EH (cell line): ENCODE data around the gene TFEB.

ENCODE experiments used
- DNase-seq: peaks from one replicate; pipeline ENCODE4 v3.0.0-alpha.2; 2015; ENCODE audit warnings: low read depth

Gene TFEB

DNA sequence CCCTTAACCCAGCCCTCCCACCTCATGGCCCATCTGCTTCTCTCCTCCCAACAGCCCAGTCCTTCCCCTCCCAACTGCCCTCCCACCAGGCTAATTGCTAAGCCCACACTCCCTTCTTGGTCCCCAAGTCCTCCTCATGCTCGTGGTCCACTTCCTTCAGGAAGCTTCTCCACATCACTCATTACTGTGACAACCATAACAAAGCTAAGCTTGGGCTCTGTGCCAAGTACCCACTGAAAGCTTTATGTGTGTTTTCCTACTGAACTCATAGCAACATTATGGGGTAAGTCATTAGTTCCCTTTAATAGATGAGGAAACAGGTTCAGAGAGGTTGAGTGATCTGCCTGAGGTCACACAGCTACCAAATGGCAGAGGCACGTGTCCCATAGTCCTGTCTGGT, 28.1 kb upstream of the TFEB start:
- DNase-seq: no peak

DNA sequence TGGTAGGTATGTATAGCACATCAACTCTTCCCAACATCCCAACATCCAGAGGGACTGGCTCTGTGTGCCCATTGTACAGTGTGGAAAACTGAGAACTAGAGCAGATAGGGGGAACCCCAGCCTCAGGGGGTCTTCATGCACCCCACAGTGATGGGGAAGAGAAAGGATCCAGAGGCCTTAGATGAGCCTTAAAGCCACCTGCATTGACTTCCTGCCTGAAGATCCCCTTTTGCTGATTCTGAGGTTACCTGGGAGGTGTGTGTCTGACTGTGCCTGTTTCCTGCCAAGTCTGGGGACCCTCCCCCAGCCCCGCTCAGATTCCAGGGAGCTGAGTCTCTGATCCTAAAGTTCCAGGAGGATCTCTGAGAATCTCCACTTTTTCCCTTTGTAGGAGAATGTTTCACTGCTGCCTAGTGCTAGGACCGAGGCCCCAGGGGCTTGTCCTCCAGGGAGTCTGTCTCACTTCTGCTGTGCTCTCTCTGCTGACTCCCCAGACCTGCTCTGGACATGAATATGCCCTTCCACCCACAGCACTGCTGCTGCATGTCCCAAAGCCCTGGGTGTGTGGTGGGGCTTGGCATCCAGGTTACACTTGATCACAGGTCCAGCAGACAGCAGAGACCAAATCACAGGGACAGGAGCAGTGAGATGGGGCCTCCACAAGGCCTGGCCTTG, 24.6 kb upstream of the TFEB start:
- no peak for DNase-seq

DNA sequence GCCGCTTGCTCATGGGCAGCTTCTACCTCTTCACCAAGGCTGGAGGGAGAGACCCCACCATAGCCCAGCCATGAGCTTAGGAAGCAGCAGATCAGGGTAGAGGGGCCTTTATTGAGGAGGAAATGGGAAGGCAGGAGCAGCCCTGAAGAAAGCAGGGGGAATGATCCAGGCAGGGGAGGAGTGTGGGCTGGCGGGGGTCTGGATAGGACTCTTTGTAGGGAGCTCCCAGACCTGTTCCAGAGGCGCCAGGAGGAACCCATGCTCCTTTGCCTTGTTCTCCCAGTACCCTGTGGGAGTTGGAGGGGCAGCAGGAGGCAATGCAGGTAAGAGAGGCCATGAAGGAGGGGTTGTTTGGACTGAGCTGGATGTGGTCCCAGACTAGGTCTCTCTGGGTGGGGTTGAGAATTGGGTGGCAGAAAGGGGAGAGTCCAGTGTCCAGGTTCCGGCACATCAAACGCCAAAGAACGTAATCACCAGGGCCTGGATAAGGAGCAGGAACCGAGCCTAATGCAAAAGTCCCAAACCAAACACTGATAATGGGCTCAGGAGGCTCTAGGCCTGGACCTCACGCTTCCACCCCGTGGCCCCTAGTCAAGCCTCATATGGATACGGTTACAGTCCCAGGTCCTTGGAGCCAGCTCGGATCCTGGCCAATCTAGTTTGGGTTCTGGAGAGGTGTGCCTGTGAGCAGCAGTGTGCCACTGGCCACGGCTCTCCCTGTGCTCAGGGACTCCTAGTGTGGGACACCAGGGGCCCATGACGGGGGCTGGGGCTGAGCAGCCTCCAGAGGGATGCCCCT, 23.9 kb upstream of the TFEB start:
- DNase-seq: no peak

DNA sequence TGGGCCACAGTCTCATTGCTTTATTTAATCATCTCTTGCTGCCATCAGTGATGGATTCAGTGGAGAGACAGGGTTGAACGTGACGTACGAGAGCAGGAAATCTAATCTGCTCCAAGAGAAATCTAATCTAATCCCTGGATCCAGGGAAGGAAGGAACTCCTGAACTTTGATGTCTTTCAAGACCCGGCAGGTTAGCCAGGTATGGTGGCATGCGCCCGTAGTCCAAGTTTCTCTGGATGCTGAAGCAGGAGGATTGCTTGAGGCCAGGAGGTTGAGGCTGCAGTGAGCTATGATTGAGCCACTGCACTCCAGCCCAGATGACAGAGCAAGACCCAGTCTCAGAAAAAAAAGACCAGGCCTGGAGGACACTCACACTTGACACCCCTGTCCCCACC, 23.2 kb upstream of the TFEB start:
- DNase-seq: no peak

DNA sequence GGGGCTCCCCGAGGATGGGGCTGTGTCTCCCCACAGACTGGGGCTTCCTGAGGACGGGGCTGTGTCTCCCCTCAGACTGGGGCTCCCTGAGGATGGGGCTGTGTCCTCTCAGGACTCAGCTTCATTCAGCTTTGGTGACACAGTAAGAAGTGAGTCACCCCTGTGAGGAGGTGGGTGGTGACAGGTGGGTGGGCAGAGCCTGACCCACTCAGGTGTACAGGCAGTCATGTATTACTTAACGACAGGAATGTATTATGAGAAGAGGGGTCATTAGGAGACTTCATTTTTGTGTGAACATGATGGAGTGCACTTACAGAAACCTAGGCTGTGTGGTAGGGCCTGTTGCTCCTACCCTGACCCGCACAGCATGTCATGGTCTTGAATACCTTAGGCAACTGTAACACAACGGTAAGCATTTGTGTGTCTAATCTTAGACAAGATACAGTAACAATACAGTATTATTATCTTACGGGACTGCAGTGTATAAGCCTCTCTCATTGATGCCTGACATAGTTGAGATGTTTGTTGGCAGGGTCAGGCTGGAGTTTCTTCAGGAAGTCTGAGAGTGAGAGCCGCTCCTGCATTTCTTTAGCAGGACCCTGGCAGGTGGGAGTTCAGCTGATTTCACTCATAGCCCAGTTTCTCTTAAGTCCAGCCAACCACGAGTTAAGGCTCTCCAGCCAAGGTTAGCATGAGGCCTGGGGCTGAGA, 22.7 kb upstream of the TFEB start:
- peak; percentile 32 for DNase-seq

DNA sequence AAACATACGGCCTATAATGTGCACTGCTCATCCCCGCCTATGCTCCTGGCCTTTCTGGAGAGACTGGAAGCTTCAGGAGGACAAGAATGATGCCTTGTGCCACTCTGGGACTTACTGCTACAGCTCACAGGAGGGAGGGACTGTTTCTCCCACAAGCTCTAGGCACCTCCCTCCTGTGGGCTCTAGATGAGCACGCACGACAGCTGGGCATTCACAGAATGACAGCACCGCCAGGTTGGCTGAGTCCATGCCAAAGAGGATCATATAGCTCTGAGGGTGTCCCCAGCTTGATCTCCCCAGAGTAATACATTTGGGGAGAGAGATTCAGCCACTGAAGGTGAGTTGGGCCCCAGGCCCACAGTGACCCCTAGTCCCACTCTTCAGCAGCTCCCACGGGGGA, 21.9 kb upstream of the TFEB start:
- DNase-seq: no peak

DNA sequence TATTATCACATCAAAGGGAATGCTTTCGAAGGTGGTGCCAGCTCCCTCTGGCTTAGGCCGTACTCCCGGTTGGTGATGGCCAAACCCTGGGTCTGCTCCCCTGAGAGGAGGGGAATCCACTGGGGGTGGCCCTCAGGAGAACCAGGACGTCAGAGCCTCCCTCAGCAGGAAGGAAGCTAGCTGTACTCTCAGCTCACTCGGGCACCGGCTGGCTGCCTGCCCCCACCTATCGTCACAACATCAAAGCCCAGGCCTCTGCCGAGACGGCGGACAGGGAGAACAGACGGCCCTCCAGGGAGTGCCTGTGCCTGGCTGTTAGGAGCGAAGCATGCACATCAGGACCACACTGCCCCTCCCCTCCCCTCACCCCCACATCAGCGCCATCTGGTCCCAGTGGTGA, 20.9 kb upstream of the TFEB start:
- DNase-seq: no peak

DNA sequence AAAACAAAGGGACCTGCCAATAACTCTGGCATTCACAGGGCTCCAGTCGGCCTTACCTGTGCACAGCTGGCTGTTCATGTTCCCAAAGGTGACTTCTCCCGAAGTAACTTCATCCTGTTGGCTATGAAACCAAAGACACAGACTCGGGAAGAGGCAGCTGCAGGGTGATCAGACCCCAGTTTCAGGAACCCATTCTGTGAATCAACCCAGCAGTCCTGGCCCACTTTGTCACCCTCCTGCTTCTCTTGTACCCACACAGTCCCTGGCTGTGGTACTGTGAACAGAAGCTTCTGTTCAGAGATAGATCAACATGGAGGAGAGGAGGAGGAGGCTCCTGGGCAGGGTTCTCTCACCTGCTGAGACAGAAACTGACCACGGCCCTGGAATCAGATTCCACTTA, 20.5 kb upstream of the TFEB start:
- DNase-seq: no peak

DNA sequence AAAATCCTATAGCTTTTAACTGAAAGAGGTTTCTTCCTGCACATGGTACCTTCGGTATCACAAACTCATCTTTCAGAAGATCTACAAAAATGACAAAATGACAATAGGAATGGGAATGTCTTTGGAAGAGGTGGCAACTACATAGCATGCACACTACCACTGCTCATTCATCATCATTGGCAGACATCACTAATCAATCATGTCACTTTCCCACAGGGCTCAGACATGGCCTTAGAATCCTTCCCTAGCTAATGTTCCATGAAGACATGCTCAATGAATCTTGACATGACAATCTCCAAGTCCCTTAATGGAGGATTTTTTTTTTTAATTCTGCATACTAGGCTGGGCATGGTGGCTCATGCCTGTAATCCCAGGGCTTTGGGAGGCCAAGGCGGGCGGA, 15.0 kb upstream of the TFEB start:
- DNase-seq: no peak

DNA sequence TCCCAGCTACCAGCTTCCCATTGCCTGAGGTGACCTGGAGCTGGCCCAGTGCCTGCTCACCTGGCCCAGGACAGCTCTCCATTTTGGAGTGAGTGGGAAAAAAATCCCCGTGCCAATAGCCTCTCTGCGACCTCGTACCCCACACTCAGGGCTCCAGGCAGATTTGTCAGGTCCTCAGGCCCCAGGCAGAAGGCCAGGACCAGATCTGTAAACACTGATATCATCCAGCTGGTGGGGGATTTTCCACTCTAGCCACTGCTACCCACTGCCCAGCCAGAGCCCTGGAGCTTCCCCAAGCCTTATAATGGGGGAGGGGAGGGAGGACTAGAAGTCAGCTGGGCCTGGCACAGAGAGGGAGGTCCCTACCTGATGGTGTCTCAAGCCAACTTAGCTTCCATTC, 13.1 kb upstream of the TFEB start:
- no peak for DNase-seq

DNA sequence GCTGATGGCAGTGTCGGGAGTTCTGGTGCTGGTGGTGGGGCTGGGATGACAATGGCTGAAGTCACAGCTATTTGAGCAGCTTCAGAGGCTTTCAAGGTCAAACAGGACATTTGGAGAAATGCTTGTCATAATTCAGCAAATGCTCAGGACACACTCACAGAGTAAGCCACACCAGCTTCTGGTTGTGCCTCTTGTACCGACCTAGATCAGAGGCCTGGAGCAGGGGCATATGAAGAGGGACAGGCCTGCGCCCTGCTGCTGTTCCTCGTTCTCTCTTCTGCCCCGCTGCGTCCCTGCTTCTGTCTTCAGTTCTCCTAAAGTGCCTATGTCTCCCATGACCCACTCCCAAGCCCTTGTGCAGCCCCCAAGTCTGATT, 12.7 kb upstream of the TFEB start:
- DNase-seq: no peak

DNA sequence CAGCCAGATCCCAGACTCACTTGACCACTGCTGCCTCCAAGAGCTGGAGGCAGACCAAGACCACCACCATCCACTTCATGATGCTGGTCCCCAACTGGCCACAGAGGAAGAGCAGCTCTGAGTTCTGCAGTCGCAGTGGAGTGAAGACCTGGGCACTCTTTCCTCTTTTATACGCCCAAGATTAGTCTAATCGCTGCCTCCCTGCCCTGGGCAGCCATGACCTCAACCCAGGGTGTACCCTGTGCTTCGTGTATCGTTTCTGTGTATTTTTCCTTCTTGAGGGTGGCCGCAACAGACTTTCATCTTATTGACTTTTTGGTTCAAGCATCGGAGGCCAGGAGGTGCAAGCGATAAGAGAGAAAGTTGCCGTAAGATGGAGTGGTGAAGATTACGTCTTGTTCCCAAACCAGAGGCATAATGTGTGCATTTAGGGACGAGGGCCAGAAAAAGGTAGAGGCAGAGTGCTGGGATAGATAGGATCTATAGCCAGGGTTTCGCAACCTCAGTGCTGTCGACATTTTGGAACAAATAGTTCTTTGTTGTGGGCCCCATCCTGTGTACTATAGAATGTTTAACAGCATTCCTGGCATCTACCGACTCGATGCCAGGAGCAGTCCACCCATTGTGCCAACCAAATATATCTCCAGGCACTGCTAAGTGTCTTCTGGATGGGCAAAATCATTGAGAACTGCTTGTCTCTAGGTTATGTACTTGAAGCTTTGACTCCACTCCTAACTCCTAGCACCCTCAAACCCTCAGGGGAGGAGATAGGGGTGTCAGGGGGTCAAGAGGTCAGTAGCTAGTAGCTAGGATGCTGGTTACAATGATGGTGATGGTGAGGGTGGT, 12.1 kb upstream of the TFEB start, which contains the start of gene PGC:
Gene PGC (minus strand): TSS at position 142 of the 846 bp plus-strand sequence. CDS start 63 bp downstream, at position 79.
- DNase-seq: no peak

DNA sequence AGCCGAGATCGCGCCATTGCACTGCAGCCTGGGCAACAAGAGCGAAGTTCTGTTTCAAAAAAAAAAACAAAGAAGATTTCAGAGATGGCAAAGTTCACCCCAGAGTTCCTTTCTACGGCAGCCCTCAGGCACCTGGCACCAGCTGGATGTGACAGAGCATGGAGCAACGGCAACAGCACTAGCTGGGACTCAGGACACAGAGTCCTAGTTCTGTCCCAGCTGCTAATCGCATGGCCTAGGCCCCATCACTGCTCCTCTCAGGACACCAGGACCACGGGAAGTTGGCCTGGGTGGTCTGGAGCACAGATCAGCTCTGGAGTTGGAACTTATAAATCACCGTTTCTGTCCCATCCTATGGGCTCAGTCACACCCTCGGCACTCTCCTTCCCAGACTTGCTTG, 10.7 kb upstream of the TFEB start:
- no peak for DNase-seq

DNA sequence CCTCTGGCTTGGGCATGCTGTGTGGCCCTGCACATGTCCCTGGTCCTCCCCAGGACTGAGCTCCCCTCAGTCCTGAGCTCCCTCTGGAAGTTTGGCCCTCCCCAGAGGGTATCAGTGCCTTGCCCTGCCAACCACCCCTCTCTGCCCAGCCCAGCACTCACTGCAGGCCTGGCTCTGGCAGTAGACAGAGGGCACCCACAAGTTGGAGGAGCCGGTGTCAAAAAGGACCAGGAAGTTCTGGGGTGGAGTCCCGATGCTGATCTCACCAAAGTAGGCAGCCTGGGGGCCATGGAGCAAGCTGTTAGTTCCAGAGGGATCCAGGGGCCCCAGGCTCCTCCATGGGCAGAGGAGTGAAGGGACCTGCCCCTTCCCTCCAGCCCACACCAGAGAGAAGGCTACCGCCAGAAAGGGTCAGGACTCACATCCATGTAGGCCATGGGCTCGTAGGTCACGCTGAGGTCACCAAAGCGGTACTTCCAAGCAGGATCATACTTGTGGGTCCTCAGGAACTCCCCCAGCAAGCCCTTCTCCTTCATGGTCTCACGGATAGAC, 8.9 kb upstream of the TFEB start:
- no peak for DNase-seq

DNA sequence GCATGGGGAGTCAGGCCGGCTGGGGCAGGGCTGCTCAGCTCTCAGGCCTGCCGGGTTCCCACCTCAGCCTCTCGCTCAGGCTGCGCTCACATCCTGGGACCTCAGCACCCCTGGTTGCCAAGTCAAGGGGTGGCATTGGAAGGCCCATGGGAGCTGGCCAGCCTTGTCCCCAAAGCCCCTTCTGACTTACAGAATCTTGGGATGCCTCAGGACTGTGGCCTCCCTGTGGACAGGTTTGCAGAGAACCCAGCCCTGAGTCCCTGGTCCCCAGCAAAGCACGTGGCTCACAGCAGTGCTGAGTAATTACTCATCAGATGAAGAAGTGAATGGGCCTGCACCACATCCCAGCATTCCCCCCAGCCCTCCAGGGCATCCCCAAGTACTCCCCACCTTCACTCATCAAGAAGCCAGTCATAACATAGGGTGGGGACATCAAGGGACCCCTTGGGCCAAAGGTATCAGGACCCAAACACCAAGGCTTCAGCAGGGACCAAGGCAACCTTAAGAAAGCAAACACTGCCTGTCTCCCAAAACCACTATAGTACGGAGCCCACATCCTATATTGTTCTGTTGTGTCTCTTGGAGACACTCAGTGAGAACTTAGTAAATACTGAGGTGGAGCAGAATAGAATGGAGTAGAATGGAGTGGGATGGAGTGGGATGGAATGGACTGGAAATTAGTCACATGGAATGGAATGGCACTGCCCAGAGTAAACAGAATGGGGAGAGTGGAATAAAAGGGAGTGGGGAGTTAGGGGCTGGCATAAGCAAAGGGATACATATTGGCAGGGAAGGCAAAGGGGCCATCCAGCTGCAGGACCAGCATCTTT, 8.2 kb upstream of the TFEB start:
- DNase-seq: peak; percentile 21

DNA sequence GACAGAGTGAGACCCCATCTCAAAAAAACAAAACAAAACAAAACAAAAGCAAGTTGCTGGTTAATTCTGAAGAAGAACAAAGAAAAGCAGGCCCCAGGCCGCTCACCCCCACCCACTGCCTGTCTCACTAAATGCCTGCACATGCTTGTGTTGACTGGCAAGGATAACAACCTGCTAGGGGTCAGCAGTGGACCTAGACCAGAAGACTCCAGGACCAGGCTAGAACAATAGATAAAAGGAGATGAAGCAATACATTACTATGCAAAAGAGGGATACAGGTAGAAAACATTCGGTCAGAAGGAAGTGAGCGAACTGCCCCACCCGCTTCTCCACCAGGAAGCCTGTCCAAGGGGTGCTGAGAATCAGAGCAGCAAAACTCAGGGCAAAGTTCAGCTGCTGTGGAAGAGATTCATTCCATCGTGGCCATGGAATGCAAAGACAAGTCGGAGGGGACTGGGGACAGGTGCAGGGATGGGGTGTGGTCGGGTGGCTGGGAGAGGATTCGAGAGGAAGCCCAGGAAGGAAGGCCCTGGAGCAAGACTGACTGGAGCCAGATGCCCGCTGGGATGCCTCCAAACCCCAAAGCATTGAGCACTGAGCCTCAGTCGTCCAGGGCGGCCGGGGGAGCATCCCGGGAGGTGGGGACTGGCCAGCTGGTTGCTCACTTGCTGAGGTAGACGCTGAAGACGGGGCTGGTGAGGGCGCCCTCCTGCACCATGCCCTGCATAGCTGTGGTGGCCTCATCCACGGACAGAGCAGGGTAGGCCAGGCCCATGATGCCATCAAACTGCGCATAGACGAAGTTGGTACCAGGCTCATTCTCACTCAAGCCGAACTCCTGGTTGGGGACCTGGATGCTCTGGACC, 6.5 kb upstream of the TFEB start:
- DNase-seq: no peak

DNA sequence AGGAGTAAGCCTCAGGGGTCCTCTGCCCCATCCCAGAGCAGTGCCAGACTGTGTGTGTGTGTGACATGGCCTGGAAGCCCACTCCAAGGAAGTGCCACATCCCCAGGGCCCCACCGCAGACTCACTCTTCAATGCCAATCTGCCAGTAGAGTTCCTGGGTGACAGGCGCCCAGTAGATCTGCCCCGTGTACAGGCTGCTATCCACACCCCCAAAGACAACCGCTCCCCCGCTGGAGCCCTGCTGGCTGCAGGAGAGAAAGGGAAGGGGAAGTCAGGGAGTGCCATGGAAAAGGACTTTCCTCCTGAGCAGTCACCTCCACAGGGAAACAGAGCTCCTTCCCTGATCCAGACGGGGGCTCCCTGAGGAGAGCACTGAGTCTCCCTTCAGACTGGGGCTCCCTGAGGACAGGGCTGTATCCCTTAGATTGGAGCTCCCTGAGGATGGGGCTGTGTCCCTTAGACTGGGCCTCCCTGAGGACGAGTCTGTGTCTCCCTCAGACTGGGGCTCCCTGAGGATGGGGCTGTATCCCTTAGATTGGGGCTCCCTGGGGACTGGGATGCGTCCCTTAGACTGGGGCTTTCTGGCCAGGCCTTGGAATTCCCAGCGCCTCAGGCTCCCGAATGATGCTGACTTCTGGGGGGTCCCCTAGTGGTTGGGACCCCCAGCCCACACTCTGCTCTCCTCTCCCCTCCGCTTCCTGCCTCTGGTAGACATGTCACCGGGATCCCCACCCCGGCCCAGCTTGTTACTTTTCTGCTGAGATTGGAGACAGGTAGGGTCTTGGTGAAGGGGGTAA, 5.2 kb upstream of the TFEB start:
- no peak for DNase-seq

DNA sequence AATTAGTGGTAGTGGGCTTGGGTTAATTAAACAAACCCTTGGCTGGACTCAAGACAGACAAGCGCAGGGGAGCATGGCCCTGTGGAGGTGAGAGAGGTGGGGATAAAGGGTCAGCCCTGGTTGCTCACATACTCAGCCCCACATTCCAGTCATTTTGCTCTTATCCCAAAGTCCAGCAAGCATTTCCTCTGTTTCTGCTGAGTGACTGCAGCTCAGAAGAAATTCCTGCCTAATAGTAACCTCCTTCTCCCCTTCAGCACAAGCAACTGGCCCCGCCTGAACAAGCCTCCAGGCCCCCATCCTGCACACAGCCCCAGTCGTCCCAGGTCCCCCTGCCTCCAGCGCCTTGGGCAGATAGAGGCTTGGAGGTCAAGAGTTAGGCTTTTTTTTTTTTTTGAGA, 3.6 kb upstream of the TFEB start:
- DNase-seq: no peak

DNA sequence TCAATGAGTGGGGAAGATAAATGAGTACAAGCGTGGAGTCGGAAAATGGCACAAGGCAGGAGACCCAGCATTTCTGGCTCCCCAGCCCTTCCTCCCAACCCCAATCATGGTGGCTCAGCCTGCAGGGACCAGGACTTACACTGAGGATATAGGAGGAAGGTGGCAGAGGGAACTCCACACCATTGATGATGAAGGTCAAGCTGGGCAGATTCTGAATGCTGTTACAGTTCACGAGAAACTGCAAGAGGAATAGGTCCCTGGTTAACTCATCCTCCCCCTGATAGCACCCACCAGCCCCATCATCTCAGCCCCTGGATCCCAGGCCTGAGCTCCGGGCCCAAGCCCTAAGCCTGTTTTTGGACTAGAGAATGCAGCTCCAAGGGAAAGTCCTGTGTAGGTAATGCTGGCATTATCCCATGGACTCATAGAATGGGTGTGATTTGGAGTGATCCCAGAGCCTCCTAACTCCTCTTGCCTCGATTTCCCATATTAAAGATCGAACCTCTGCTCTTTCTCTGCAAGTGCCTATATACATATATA, 2.3 kb upstream of the TFEB start:
- no peak for DNase-seq
